ENCODE measurements around the gene FCRLB.

GRCh38 chr1:161735837-161736236 is 14.5 kb downstream of the FCRLB start:
- TF ChIP-seq CTCF (IDR thresholded peaks at IDR 0.05), result no peak
- TF ChIP-seq, protein P1, sequence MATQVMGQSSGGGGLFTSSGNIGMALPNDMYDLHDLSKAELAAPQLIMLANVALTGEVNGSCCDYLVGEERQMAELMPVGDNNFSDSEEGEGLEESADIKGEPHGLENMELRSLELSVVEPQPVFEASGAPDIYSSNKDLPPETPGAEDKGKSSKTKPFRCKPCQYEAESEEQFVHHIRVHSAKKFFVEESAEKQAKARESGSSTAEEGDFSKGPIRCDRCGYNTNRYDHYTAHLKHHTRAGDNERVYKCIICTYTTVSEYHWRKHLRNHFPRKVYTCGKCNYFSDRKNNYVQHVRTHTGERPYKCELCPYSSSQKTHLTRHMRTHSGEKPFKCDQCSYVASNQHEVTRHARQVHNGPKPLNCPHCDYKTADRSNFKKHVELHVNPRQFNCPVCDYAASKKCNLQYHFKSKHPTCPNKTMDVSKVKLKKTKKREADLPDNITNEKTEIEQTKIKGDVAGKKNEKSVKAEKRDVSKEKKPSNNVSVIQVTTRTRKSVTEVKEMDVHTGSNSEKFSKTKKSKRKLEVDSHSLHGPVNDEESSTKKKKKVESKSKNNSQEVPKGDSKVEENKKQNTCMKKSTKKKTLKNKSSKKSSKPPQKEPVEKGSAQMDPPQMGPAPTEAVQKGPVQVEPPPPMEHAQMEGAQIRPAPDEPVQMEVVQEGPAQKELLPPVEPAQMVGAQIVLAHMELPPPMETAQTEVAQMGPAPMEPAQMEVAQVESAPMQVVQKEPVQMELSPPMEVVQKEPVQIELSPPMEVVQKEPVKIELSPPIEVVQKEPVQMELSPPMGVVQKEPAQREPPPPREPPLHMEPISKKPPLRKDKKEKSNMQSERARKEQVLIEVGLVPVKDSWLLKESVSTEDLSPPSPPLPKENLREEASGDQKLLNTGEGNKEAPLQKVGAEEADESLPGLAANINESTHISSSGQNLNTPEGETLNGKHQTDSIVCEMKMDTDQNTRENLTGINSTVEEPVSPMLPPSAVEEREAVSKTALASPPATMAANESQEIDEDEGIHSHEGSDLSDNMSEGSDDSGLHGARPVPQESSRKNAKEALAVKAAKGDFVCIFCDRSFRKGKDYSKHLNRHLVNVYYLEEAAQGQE (IDR thresholded peaks at IDR 0.05; ENCODE audit: insufficient read depth in 1 of 2, low read depth in 2 of 2, low read length in 1 of 2), result no peak
- no peak for TF ChIP-seq POLR2AphosphoS5 (IDR thresholded peaks at IDR 0.05; ENCODE audit: low read depth, low read length)

Measured in Panc1 (cell line).